ENCODE measurements around the gene CLSTN2. TPM values are rescaled to one million over a fixed set of nuclear protein-coding genes. Genes with fewer than 3 reads are reported as not detected.
A peak's percentile ranks its signal among the peaks of the same experiment; 100 is the strongest.

Gene CLSTN2
- total RNA-seq, 4 donors from 2014 or later, result 3.7 to 9.5 (median 7.4) TPM

GRCh38 chr3:140433431-140433830 is 498.4 kb downstream of the CLSTN2 start:
- Histone ChIP-seq H3K36me3 (no peaks in the 10 kb centered on the region), H3K4me3 (no peak overlapping the region), H3K27me3 (no peaks in the 10 kb centered on the region), H3K27ac (replicated peaks in 1 of 4) (no peak overlapping the region), H3K4me1 (peaks cover 0 to 4% (median 0%) of the 10 kb centered on the region in 4 donors), H3K9me3 (no peaks in the 10 kb centered on the region)
- DNase-seq (ENCODE audit: extremely low spot score), result peak; percentile 83
- TF ChIP-seq POLR2A (IDR thresholded peaks at IDR 0.05; ENCODE audit: low read depth) (no peak), EP300 (IDR thresholded peaks at IDR 0.05) (no peak), POLR2AphosphoS5 (IDR thresholded peaks at IDR 0.05) (no peak)
- TF ChIP-seq, protein P1, sequence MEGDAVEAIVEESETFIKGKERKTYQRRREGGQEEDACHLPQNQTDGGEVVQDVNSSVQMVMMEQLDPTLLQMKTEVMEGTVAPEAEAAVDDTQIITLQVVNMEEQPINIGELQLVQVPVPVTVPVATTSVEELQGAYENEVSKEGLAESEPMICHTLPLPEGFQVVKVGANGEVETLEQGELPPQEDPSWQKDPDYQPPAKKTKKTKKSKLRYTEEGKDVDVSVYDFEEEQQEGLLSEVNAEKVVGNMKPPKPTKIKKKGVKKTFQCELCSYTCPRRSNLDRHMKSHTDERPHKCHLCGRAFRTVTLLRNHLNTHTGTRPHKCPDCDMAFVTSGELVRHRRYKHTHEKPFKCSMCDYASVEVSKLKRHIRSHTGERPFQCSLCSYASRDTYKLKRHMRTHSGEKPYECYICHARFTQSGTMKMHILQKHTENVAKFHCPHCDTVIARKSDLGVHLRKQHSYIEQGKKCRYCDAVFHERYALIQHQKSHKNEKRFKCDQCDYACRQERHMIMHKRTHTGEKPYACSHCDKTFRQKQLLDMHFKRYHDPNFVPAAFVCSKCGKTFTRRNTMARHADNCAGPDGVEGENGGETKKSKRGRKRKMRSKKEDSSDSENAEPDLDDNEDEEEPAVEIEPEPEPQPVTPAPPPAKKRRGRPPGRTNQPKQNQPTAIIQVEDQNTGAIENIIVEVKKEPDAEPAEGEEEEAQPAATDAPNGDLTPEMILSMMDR (IDR thresholded peaks at IDR 0.05), result no peak
- intact Hi-C loops (cut with DNase I), result no loop called here
- WGBS, result 65% methylated on average over 2 of the region's 2 CpGs

DNA sequence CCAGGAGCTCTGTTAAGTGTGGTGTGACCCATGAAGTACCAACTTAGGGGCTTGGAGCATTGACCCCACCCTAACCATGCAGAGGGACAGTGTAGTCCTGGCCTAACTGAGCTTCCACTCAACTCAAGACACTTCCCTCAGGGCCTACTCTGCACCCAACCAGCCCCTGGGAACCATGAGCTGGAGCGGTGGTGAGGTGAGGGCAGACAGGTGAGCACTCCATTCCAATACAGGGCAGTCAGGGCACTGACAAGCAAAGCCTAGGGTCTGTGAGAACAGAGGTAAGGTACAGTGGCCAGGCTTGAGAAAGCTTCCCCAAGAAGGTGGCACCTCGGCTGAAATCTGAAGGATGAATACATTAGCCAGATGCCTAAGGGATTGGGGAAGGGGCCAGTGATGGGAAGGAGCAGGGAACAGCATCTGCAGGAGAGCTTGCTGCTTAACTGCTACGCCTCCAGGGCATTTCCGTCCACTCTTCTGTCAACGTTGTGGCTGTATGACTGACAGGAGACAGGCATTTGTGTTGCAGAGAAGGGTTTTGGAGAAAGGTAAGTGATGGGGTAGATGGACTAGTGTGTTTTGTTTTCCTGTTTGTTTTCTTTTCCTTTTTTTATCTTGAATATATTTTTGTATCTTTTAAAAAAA is 499.4 kb downstream of the CLSTN2 start:
- Histone ChIP-seq H3K4me1 (peaks cover 0 to 4% (median 0%) of the 10 kb centered on the region in 4 donors), H3K27ac (replicated peaks in 1 of 4) (no peak overlapping the region), H3K27me3 (no peaks in the 10 kb centered on the region), H3K36me3 (no peaks in the 10 kb centered on the region), H3K9me3 (no peaks in the 10 kb centered on the region), H3K4me3 (no peak overlapping the region)
- intact Hi-C loops (cut with DNase I), result no loop called here
- DNase-seq (ENCODE audit: extremely low spot score), result peak; percentile 64
- 79% methylated on average over 5 of the region's 5 CpGs for whole genome bisulfite sequencing
- TF ChIP-seq EP300 (IDR thresholded peaks at IDR 0.05) (no peak), POLR2AphosphoS5 (IDR thresholded peaks at IDR 0.05) (no peak), POLR2A (IDR thresholded peaks at IDR 0.05; ENCODE audit: low read depth) (no peak)
- TF ChIP-seq, protein P1 (IDR thresholded peaks at IDR 0.05), result no peak

- TF ChIP-seq EP300 (IDR thresholded peaks at IDR 0.05), result no peak
- TF ChIP-seq POLR2AphosphoS5 (IDR thresholded peaks at IDR 0.05), result no peak
- no peak for TF ChIP-seq POLR2A (IDR thresholded peaks at IDR 0.05; ENCODE audit: low read depth)
- TF ChIP-seq, protein P1 (IDR thresholded peaks at IDR 0.05), result no peak
- 96% methylated on average over 4 of the region's 4 CpGs for WGBS
- H3K27ac ChIP-seq (replicated peaks in 1 of 4), result no peak overlapping the region
Observed at GRCh38 chr3:140436421-140436820, 501.4 kb downstream of the CLSTN2 start.

DNA sequence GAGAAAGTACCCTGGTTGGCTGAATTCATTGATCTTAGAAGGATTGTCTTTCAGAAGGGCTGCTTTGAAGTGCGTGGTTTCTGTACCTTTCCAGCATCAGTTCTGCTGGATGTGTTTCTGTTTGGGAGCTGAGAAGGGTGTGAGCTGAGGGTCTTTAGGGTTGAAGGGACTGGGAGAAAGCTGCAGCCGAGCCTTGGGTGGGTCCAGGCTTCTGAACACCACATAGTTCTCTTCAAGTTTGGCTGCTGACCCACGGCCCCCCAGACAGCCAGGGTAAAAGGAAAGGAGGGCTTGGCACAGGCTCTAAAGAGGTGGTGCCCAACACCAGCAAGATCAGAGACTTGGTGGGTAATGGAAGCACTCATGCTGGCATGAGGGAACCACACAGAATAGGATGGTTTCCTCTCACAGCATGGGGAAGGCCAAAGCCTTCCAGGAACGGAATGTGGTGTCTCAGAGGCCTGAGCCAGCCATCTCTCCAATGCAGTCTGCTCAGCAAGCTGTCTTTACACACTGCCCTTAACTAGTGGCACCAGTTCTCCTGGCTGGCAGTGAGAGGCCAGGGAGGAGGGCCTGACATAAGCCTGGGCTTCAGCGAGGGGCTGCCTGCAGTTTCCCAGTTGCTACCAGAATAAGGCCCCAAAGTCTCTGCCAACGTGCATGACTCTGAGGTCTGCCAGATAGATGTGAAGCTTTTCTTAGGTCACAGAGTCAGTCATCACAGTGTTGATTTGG is 503.9 kb downstream of the CLSTN2 start:
- H3K36me3 ChIP-seq, result no peaks in the 10 kb centered on the region
- no peak overlapping the region for H3K27ac ChIP-seq (replicated peaks in 1 of 4)
- no peak for DNase-seq (ENCODE audit: extremely low spot score)
- TF ChIP-seq, protein P1 (IDR thresholded peaks at IDR 0.05), result no peak
- TF ChIP-seq EP300 (IDR thresholded peaks at IDR 0.05) (no peak), POLR2AphosphoS5 (IDR thresholded peaks at IDR 0.05) (no peak), POLR2A (IDR thresholded peaks at IDR 0.05; ENCODE audit: low read depth) (no peak)
- H3K9me3 ChIP-seq, result no peaks in the 10 kb centered on the region
- no peak overlapping the region for H3K4me3 ChIP-seq
- 80% methylated on average over 6 of the region's 6 CpGs for WGBS
- intact Hi-C loops (cut with DNase I), result no loop called here
- no peaks in the 10 kb centered on the region for H3K27me3 ChIP-seq
- H3K4me1 ChIP-seq, result no peaks in the 10 kb centered on the region

More at GRCh38 chr3:140436421-140436820, 501.4 kb downstream of the CLSTN2 start:
- Histone ChIP-seq H3K27me3 (no peaks in the 10 kb centered on the region), H3K9me3 (no peaks in the 10 kb centered on the region), H3K36me3 (no peaks in the 10 kb centered on the region), H3K4me1 (peaks cover 0 to 4% (median 0%) of the 10 kb centered on the region in 4 donors), H3K4me3 (no peak overlapping the region)
- intact Hi-C loops (cut with DNase I), result no loop called here
- DNase-seq (ENCODE audit: extremely low spot score), result peak; percentile 89

Data from esophagus muscularis mucosa (tissue), 4 donors.